ENCODE results near the gene SH3PXD2B. TPM values are rescaled to one million over a fixed set of nuclear protein-coding genes. Genes with fewer than 3 reads are reported as not detected.
A peak's percentile ranks its signal among the peaks of the same experiment; 100 is the strongest.
"Not testable (repeated sequence)": the region's sequence is repeated elsewhere in the genome, so short reads cannot be mapped to it uniquely, and the experiment has no call there.

SH3PXD2B gene
- total RNA-seq, 1 donor: 46.7 TPM

DNA sequence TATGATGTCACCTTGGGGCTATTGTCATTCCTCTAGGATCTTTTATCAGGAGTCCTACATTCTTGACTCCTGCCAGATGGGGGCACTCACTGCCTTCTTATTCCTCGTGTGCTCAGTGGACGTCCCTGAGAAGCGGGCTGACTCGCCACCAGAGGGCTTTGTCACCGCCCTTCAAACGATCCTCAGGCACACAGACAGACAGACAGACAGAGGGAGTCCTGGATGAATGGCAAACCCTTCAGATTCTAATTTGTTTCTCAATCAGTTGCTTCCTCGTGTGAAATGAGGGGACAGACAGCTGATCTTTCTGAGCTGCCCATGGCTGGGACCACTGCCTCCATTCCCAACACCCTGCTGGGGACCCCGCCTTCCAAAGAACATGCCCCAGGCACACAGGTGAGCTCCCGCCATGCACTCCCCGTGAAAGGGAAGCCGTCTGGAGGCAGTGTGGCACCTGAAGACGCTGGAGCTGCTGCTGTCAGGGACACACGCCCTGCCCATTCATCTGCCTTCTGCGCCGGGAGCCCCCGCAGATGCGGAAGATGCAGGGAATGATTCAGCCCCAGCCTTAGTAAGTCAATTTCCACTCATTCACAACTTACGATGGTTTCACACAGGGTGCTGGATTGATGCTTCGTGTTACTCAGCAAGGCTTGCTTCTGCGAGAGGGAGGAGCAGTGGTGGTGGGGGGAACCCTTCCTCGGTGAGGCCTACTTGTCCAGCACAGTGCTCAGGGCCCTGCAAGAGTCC is 24.9 kb upstream of the SH3PXD2B start:
- H3K4me3 ChIP-seq (ENCODE audit: low read depth, low read length): no peak overlapping the region
- TF ChIP-seq, protein P1, sequence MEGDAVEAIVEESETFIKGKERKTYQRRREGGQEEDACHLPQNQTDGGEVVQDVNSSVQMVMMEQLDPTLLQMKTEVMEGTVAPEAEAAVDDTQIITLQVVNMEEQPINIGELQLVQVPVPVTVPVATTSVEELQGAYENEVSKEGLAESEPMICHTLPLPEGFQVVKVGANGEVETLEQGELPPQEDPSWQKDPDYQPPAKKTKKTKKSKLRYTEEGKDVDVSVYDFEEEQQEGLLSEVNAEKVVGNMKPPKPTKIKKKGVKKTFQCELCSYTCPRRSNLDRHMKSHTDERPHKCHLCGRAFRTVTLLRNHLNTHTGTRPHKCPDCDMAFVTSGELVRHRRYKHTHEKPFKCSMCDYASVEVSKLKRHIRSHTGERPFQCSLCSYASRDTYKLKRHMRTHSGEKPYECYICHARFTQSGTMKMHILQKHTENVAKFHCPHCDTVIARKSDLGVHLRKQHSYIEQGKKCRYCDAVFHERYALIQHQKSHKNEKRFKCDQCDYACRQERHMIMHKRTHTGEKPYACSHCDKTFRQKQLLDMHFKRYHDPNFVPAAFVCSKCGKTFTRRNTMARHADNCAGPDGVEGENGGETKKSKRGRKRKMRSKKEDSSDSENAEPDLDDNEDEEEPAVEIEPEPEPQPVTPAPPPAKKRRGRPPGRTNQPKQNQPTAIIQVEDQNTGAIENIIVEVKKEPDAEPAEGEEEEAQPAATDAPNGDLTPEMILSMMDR (IDR thresholded peaks at IDR 0.05; ENCODE audit: insufficient read depth, low read length): peak; percentile 81
- peak; percentile 89 for DNase-seq (ENCODE audit: low read depth)

DNA sequence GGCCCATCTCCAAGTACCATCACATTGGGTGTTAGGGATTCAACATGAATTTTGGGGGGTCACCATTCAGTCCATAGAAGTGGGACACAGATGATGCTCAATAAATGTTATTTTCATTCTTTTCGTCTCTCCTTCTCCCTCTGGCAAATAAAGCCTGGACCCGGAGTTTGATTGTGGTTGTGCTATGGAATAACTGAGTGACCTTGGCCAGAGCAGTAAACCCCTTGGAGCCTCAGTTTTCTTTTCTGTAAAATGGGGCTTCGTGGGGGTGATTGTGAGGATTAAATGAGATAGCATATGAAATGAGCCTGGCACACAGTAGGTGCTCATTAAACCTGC is 24.3 kb upstream of the SH3PXD2B start:
- not testable (repeated sequence) for H3K4me3 ChIP-seq (ENCODE audit: low read depth, low read length); DNase-seq (ENCODE audit: low read depth)

DNA sequence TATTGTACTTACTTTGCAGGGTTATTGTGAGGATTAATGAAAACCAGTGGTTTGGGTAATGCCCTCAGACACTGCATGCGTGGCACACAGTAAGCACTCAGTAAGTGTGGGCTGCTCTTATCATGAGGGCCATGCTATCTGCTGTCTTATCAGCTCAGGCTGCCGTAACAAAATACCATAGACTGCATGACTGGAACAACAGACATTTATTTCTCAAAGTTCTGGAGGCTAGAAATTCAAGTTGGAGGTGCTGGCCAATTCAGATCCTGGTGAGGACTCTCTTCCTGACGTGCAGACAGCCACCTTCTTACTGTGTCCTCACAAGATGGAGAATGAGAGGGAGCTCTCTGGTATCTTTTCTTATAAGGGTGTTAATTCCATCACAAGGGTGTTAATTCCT is 23.9 kb upstream of the SH3PXD2B start:
- H3K4me3 ChIP-seq (ENCODE audit: low read depth, low read length): no peak overlapping the region
- TF ChIP-seq, protein P1 (IDR thresholded peaks at IDR 0.05; ENCODE audit: insufficient read depth, low read length): no peak
- peak; percentile 51 for DNase-seq (ENCODE audit: low read depth)

DNA sequence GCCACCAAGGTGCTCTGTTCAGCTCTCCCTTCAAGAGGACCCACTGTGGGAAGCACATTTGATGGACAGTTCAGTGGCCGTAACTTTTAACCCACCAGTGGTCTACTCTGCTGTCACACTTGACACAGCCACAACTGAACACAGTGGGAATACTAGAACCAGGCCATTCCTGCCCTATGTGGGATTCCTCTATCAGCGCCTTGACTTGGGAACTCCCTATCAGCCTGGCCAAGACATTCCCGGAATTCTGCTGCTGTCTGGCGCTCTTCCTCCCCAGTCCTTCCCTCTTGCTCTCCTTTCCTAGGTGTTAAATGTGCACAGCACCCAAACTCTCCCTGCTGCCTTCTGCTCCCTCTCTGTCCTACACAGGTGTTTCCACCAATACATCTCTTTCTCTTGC is 23.1 kb upstream of the SH3PXD2B start:
- H3K4me3 ChIP-seq (ENCODE audit: low read depth, low read length): no peak overlapping the region
- TF ChIP-seq, protein P1 (IDR thresholded peaks at IDR 0.05; ENCODE audit: insufficient read depth, low read length): no peak
- peak; percentile 78 for DNase-seq (ENCODE audit: low read depth)

DNA sequence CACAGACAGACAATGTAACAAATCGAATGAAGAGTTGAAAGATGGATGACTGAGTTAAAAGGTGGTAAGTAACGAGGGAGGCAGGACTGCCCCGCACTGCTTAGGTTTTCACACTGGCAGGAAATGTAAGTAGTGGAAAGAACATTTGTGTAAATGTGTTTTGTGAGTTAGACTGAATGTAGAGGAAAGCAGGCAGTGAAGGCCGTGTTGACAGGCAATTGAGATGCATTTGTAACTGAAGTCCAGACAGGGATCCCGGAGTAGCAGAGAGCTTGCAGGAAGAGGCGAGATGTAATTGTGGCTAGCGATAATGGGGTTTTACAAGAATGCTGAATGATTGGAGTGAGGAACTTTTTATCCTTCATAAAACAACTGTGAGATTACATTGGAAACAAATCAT is 20.0 kb upstream of the SH3PXD2B start:
- TF ChIP-seq, protein P1 (IDR thresholded peaks at IDR 0.05; ENCODE audit: insufficient read depth, low read length): no peak
- H3K4me3 ChIP-seq (ENCODE audit: low read depth, low read length): no peak overlapping the region
- DNase-seq (ENCODE audit: low read depth): no peak

DNA sequence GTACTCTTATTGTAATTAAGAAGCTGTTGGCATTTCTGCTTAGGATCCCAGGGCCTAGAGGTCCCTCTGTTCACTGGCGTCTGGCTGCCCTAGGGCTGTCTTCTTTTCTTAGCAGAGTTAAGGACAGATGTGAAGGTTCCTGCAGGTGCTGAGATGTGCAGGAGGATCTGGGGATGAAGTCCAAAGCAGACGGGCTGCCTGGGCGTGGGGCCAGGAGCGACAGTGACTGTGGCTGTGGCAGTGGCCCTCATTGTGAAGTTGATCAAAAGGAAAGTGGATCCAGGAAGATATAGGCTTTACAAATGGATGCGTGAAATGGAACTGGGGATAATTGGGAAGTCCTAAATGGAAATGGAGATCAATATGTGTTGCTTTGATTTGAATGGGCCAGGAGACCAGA is 19.1 kb upstream of the SH3PXD2B start:
- H3K4me3 ChIP-seq (ENCODE audit: low read depth, low read length): no peak overlapping the region
- DNase-seq (ENCODE audit: low read depth): no peak
- TF ChIP-seq, protein P1 (IDR thresholded peaks at IDR 0.05; ENCODE audit: insufficient read depth, low read length): no peak

DNA sequence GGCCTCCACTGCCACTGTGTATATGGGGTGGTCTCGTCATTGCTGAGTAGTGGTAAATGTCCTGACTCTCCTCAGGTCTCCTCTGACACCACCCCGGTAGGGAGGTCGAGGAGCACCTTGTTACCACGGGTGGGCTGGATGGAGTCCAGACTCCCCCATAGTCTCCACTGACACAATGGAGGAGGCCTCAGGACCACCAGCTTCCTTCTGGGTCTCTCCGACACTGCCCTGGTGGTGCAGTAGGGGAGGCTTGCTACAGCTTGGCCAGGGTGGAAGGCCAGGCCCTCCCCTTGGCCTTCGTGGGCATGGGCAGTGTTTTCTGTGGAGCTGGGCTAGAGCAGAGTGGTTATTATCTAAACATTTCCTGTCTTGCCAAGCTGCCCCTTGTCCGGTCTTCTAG is 15.4 kb upstream of the SH3PXD2B start:
- TF ChIP-seq, protein P1 (IDR thresholded peaks at IDR 0.05; ENCODE audit: insufficient read depth, low read length): no peak
- H3K4me3 ChIP-seq (ENCODE audit: low read depth, low read length): no peak overlapping the region
- DNase-seq (ENCODE audit: low read depth): no peak
